ENCODE measurements around the gene LTBP3.

Gene LTBP3

GRCh38 chr11:65500387-65501185 is 57.6 kb downstream of the LTBP3 start:
- H3K79me2 ChIP-seq (ENCODE audit: insufficient read depth, low read length): peaks cover 92% of the 10 kb centered on the region
- H3K4me2 ChIP-seq (ENCODE audit: low read depth, low read length, poor library complexity, severe bottlenecking): peak overlapping the region; percentile 98
- H3K9me3 ChIP-seq (ENCODE audit: insufficient read depth, low read depth, low read length): no peaks in the 10 kb centered on the region
- H3K4me3 ChIP-seq (ENCODE audit: low read length, poor library complexity, severe bottlenecking): peak overlapping the region; percentile 95
- no peak overlapping the region for H2AFZ ChIP-seq (ENCODE audit: low read length)
- H3K9me2 ChIP-seq (replicated peaks; ENCODE audit: low read depth, low read length): no peaks in the 10 kb centered on the region
- no peak for TF ChIP-seq CTCF (conservative IDR thresholded peaks at IDR 0.05; ENCODE audit: low read length)
- no peak for TF ChIP-seq EZH2phosphoT487 (IDR thresholded peaks at IDR 0.05; ENCODE audit: borderline replicate concordance)
- peaks cover 49% of the 10 kb centered on the region for H3K4me1 ChIP-seq (ENCODE audit: insufficient read depth, low read length, poor library complexity, severe bottlenecking)
- peaks cover 64% of the 10 kb centered on the region for H4K20me1 ChIP-seq (ENCODE audit: insufficient read depth, low read length, poor library complexity, severe bottlenecking)
- peaks cover 52% of the 10 kb centered on the region for H3F3A ChIP-seq (ENCODE audit: low read depth)
- peak overlapping the region; percentile 100 for H3K9ac ChIP-seq (ENCODE audit: low read depth, low read length, poor library complexity, severe bottlenecking)
- peaks cover 55% of the 10 kb centered on the region for H3K36me3 ChIP-seq (ENCODE audit: insufficient read depth, low read length)
- peaks cover 54% of the 10 kb centered on the region for H3K27me3 ChIP-seq (ENCODE audit: insufficient read depth, low read length, poor library complexity, severe bottlenecking)

- peaks cover 47% of the 10 kb centered on the region for H3K36me3 ChIP-seq (ENCODE audit: insufficient read depth, low read length)
- peaks cover 90% of the 10 kb centered on the region for H3K79me2 ChIP-seq (ENCODE audit: insufficient read depth, low read length)
- peak overlapping the region; percentile 98 for H3K4me2 ChIP-seq (ENCODE audit: low read depth, low read length, poor library complexity, severe bottlenecking)
- H3K4me3 ChIP-seq (ENCODE audit: low read length, poor library complexity, severe bottlenecking): peak overlapping the region; percentile 95
- TF ChIP-seq EZH2phosphoT487 (IDR thresholded peaks at IDR 0.05; ENCODE audit: borderline replicate concordance) (no peak), CTCF (conservative IDR thresholded peaks at IDR 0.05; ENCODE audit: low read length) (no peak)
- peaks cover 57% of the 10 kb centered on the region for H4K20me1 ChIP-seq (ENCODE audit: insufficient read depth, low read length, poor library complexity, severe bottlenecking)
- no peak overlapping the region for H2AFZ ChIP-seq (ENCODE audit: low read length)
- peak overlapping the region; percentile 100 for H3K9ac ChIP-seq (ENCODE audit: low read depth, low read length, poor library complexity, severe bottlenecking)
- H3F3A ChIP-seq (ENCODE audit: low read depth): peaks cover 44% of the 10 kb centered on the region
- peaks cover 54% of the 10 kb centered on the region for H3K27me3 ChIP-seq (ENCODE audit: insufficient read depth, low read length, poor library complexity, severe bottlenecking)
- no peaks in the 10 kb centered on the region for H3K9me3 ChIP-seq (ENCODE audit: insufficient read depth, low read depth, low read length)
- H3K4me1 ChIP-seq (ENCODE audit: insufficient read depth, low read length, poor library complexity, severe bottlenecking): peaks cover 42% of the 10 kb centered on the region
- no peaks in the 10 kb centered on the region for H3K9me2 ChIP-seq (replicated peaks; ENCODE audit: low read depth, low read length)
Measured at GRCh38 chr11:65499713-65500386, 58.3 kb downstream of the LTBP3 start.

- Histone ChIP-seq H3K4me1 (ENCODE audit: insufficient read depth, low read length, poor library complexity, severe bottlenecking) (peaks cover 40% of the 10 kb centered on the region), H4K20me1 (ENCODE audit: insufficient read depth, low read length, poor library complexity, severe bottlenecking) (peaks cover 50% of the 10 kb centered on the region), H3K9me3 (ENCODE audit: insufficient read depth, low read depth, low read length) (no peaks in the 10 kb centered on the region), H3K79me2 (ENCODE audit: insufficient read depth, low read length) (peaks cover 82% of the 10 kb centered on the region), H3K4me2 (ENCODE audit: low read depth, low read length, poor library complexity, severe bottlenecking) (peak within 1 kb of the TSS; percentile 98), H3K36me3 (ENCODE audit: insufficient read depth, low read length) (peaks cover 40% of the 10 kb centered on the region), H3K9me2 (replicated peaks; ENCODE audit: low read depth, low read length) (no peaks in the 10 kb centered on the region), H2AFZ (ENCODE audit: low read length) (no peak within 1 kb of the TSS), H3K27me3 (ENCODE audit: insufficient read depth, low read length, poor library complexity, severe bottlenecking) (peaks cover 50% of the 10 kb centered on the region), H3K9ac (ENCODE audit: low read depth, low read length, poor library complexity, severe bottlenecking) (peak within 1 kb of the TSS; percentile 100), H3K4me3 (ENCODE audit: low read length, poor library complexity, severe bottlenecking) (peak within 1 kb of the TSS; percentile 95), H3F3A (ENCODE audit: low read depth) (peaks cover 37% of the 10 kb centered on the region)
- TF ChIP-seq CTCF (conservative IDR thresholded peaks at IDR 0.05; ENCODE audit: low read length) (no peak), EZH2phosphoT487 (IDR thresholded peaks at IDR 0.05; ENCODE audit: borderline replicate concordance) (no peak)
Measured at GRCh38 chr11:65498977-65499712, 59.0 kb downstream of the LTBP3 start, which contains the start of gene MALAT1. Gene MALAT1 (plus strand): TSS chr11:65499045.
